CD4-positive, alpha-beta memory T cell (primary cell): ENCODE results near the gene HOXC4. TPM values are rescaled to one million over a fixed set of nuclear protein-coding genes. Genes with fewer than 3 reads are reported as not detected.

Source experiments
- CTCF ChIA-PET: fragments of 350-600 bp; sonication (Branson Sonifier 250); formaldehyde crosslinking; loops from one replicate; lab custom pipeline; 2021; ENCODE audit warnings: inconsistent platforms; ENCODE audit not compliant: partially characterized antibody; lab: Charles Lee
- POLR2A ChIA-PET: fragments of 350-600 bp; sonication (Branson Sonifier 250); formaldehyde crosslinking; loops from one replicate; lab custom pipeline; 2021; ENCODE audit not compliant: partially characterized antibody; lab: Charles Lee
- DNase-seq, 5 donors: peaks; one replicate each; pipeline versions ENCODE4 v3.0.0 to v3.0.0-alpha.2; 2020 to 2022; ENCODE audit warnings: mixed read lengths in 1 of 5
- H3K27ac ChIP-seq: one replicate; pipeline ENCODE4 v1.7.0; 2013; ENCODE audit warnings: low read depth, low read length
- H3K27me3 ChIP-seq: 2 replicates; pipeline ENCODE4 v1.7.0; 2013; ENCODE audit warnings: mild to moderate bottlenecking, low read length, moderate library complexity; ENCODE audit not compliant: insufficient read depth
- H3K36me3 ChIP-seq: 2 replicates; pipeline ENCODE4 v1.7.0; 2013; ENCODE audit warnings: mild to moderate bottlenecking, low read length, moderate library complexity; ENCODE audit not compliant: insufficient read depth
- H3K4me1 ChIP-seq: 2 replicates; pipeline ENCODE4 v1.7.0; 2013; ENCODE audit warnings: mild to moderate bottlenecking, low read length, moderate library complexity; ENCODE audit not compliant: insufficient read depth
- H3K4me3 ChIP-seq, 2 donors: one replicate each; pipeline ENCODE4 v1.7.0; 2013; ENCODE audit warnings: low read length in 2 of 2, mild to moderate bottlenecking in 1 of 2
- H3K9me3 ChIP-seq, 2 donors: one replicate each; pipeline ENCODE4 v1.7.0; 2013; ENCODE audit warnings: low read length in 2 of 2, control low read depth in 1 of 2; ENCODE audit not compliant: control insufficient read depth in 1 of 2
- H3K27ac Mint-ChIP-seq, 7 donors: one replicate each; pipeline ENCODE4 v1.8.0; 2020 to 2021; ENCODE audit warnings: mixed read lengths in 7 of 7, mild to moderate bottlenecking in 6 of 7, inconsistent platforms in 3 of 7, moderate library complexity in 3 of 7
- H3K27me3 Mint-ChIP-seq, 2 donors: one replicate each; pipeline ENCODE4 v1.8.0; 2020 to 2021; ENCODE audit warnings: mixed read lengths in 2 of 2
- H3K36me3 Mint-ChIP-seq, 2 donors: one replicate each; pipeline ENCODE4 v1.8.0; 2020 to 2021; ENCODE audit warnings: mixed read lengths in 2 of 2, inconsistent platforms in 1 of 2, mild to moderate bottlenecking in 1 of 2
- H3K4me1 Mint-ChIP-seq, 4 donors: one replicate each; pipeline ENCODE4 v1.8.0; 2020 to 2021; ENCODE audit warnings: mixed read lengths in 4 of 4, mild to moderate bottlenecking in 1 of 4
- H3K4me3 Mint-ChIP-seq, 8 donors: one replicate each; pipeline ENCODE4 v1.8.0; 2020 to 2021; ENCODE audit warnings: mixed read lengths in 8 of 8, mild to moderate bottlenecking in 7 of 8, moderate library complexity in 6 of 8, inconsistent platforms in 3 of 8
- H3K9me3 Mint-ChIP-seq, 8 donors: one replicate each; pipeline ENCODE4 v1.8.0; 2020 to 2021; ENCODE audit warnings: mixed read lengths in 8 of 8, mild to moderate bottlenecking in 5 of 8, inconsistent platforms in 3 of 8, moderate library complexity in 1 of 8
- intact Hi-C: fragments of 100-400 bp; cut with micrococcal nuclease; formaldehyde crosslinking; loops from one replicate; pipeline ENCODE4 v1.15.1; 2023
- polyA plus RNA-seq, 2 donors: library from polyadenylated mRNA; unstranded; fragments of 300-500 nt; fragmentation: Illumina TruSeq; gene quantifications; one replicate each; pipeline ENCODE4 v1.2.3, GENCODE V29; 2021
- total RNA-seq, 2 experiments: library from RNA; stranded (reverse); gene quantifications; one replicate each; pipeline ENCODE4 v1.2.3, GENCODE V29; 2021

The HOXC4 gene
- total RNA-seq (not detected), polyA plus RNA-seq (not detected)

GRCh38 chr12:54053751-54054741, at the start of gene HOXC4:
TSS of gene HOXC4 (plus strand) at chr12:54053835. CDS start at chr12:54053923, 88 bp downstream.
- intact Hi-C loops = no loop called here
- ChIA-PET POLR2A (interaction anchor here (0.9 kb wide), 1 partner anchor 13 kb away, joined by 5 read pairs; no protein-coding TSS in a partner anchor), CTCF (interaction anchor here (0.7 to 1.3 kb wide), 5 partner anchors 13 to 152 kb away, joined by 3 to 7 read pairs (median 3); partner anchors contain the start of gene HOXC5)
- H3K4me1 ChIP-seq = peaks cover 36% of the 10 kb centered on the region
- H3K4me3 Mint-ChIP-seq = peak within 1 kb of the TSS; percentile 71 to 85 (median 80)
- no peaks in the 10 kb centered on the region for H3K9me3 ChIP-seq
- H3K36me3 Mint-ChIP-seq = no peaks in the 10 kb centered on the region
- peaks cover 55% of the 10 kb centered on the region for H3K27me3 ChIP-seq
- H3K27ac ChIP-seq = no peak within 1 kb of the TSS
- H3K9me3 Mint-ChIP-seq = peaks cover 0 to 1% (median 0%) of the 10 kb centered on the region in 8 donors
- peaks cover 63 to 70% of the 10 kb centered on the region in 2 donors for H3K27me3 Mint-ChIP-seq
- H3K27ac Mint-ChIP-seq = peak within 1 kb of the TSS in 4 of 7 donors; percentile 54 to 71 (median 69)
- DNase-seq = no peak
- no peaks in the 10 kb centered on the region for H3K36me3 ChIP-seq
- peaks cover 12 to 41% (median 27%) of the 10 kb centered on the region in 4 donors for H3K4me1 Mint-ChIP-seq
- peak within 1 kb of the TSS in 1 of 2 donors; percentile 34 for H3K4me3 ChIP-seq

GRCh38 chr12:54004063-54004840, 49.4 kb upstream of the HOXC4 start:
- Histone ChIP-seq H3K4me3 (no peak overlapping the region), H3K27ac (no peak overlapping the region), H3K36me3 (no peaks in the 10 kb centered on the region), H3K27me3 (peaks cover 84% of the 10 kb centered on the region), H3K4me1 (peaks cover 22% of the 10 kb centered on the region), H3K9me3 (no peaks in the 10 kb centered on the region)
- Mint-ChIP-seq H3K36me3 (no peaks in the 10 kb centered on the region), H3K4me3 (no peak overlapping the region), H3K27ac (peak overlapping the region in 1 of 7 donors; percentile 0), H3K27me3 (peaks cover 66 to 82% of the 10 kb centered on the region in 2 donors), H3K9me3 (peaks cover 0 to 2% (median 0%) of the 10 kb centered on the region in 8 donors), H3K4me1 (peaks cover 10 to 36% (median 23%) of the 10 kb centered on the region in 4 donors)
- POLR2A ChIA-PET = interaction anchor here (1.2 kb wide), 1 partner anchor 188 kb away, joined by 3 read pairs; no protein-coding TSS in a partner anchor
- CTCF ChIA-PET = interaction anchor here (2.0 to 6.9 kb wide), 4 partner anchors 12 to 204 kb away, joined by 14 to 109 read pairs (median 98); partner anchors contain the start of gene SMUG1
- no peak for DNase-seq
- intact Hi-C loops = no loop called here

GRCh38 chr12:54004841-54005530, 48.6 kb upstream of the HOXC4 start:
- peak overlapping the region in 2 of 7 donors; percentile 5 to 58 for H3K27ac Mint-ChIP-seq
- Histone ChIP-seq H3K27me3 (peaks cover 85% of the 10 kb centered on the region), H3K4me1 (peaks cover 24% of the 10 kb centered on the region), H3K27ac (no peak overlapping the region), H3K4me3 (no peak overlapping the region), H3K9me3 (no peaks in the 10 kb centered on the region), H3K36me3 (no peaks in the 10 kb centered on the region)
- H3K9me3 Mint-ChIP-seq = peaks cover 0 to 2% (median 0%) of the 10 kb centered on the region in 8 donors
- H3K4me3 Mint-ChIP-seq = peak overlapping the region in 2 of 8 donors; percentile 23 to 35
- no peak for DNase-seq
- POLR2A ChIA-PET = interaction anchor here (1.2 kb wide), 1 partner anchor 187 kb away, joined by 9 read pairs; no protein-coding TSS in a partner anchor
- peaks cover 10 to 36% (median 23%) of the 10 kb centered on the region in 4 donors for H3K4me1 Mint-ChIP-seq
- peaks cover 65 to 85% of the 10 kb centered on the region in 2 donors for H3K27me3 Mint-ChIP-seq
- CTCF ChIA-PET = interaction anchor here (0.9 to 6.9 kb wide), 8 partner anchors 12 to 348 kb away, joined by 3 to 109 read pairs (median 23); partner anchors contain the start of gene SMUG1
- intact Hi-C loops = loop anchor here (5.0 kb wide), 1 partner anchor 372 kb away; no protein-coding TSS in a partner anchor
- no peaks in the 10 kb centered on the region for H3K36me3 Mint-ChIP-seq

GRCh38 chr12:54005531-54005852, 48.1 kb upstream of the HOXC4 start:
- Histone ChIP-seq H3K27me3 (peaks cover 84% of the 10 kb centered on the region), H3K27ac (no peak overlapping the region), H3K36me3 (no peaks in the 10 kb centered on the region), H3K4me3 (no peak overlapping the region), H3K4me1 (peaks cover 19% of the 10 kb centered on the region), H3K9me3 (no peaks in the 10 kb centered on the region)
- no peak for DNase-seq
- H3K4me1 Mint-ChIP-seq = peaks cover 9 to 38% (median 24%) of the 10 kb centered on the region in 4 donors
- no peaks in the 10 kb centered on the region for H3K36me3 Mint-ChIP-seq
- H3K4me3 Mint-ChIP-seq = peak overlapping the region in 5 of 8 donors; percentile 35 to 82 (median 74)
- peaks cover 68 to 86% of the 10 kb centered on the region in 2 donors for H3K27me3 Mint-ChIP-seq
- H3K27ac Mint-ChIP-seq = peak overlapping the region in 2 of 7 donors; percentile 5 to 58
- POLR2A ChIA-PET = interaction anchor here (1.0 to 4.2 kb wide), 3 partner anchors 9 to 186 kb away, joined by 5 to 19 read pairs (median 9); no protein-coding TSS in a partner anchor
- peaks cover 0 to 2% (median 0%) of the 10 kb centered on the region in 8 donors for H3K9me3 Mint-ChIP-seq
- CTCF ChIA-PET = interaction anchor here (0.6 to 6.9 kb wide), 11 partner anchors 11 to 348 kb away, joined by 3 to 109 read pairs (median 5); partner anchors contain the start of gene SMUG1
- intact Hi-C loops = loop anchor here (5.0 kb wide), 1 partner anchor 372 kb away; no protein-coding TSS in a partner anchor

- DNase-seq = peak; percentile 76 to 87 (median 80)
- H3K4me3 ChIP-seq = peak overlapping the region in 1 of 2 donors; percentile 44
- H3K36me3 Mint-ChIP-seq = no peaks in the 10 kb centered on the region
- peaks cover 9 to 42% (median 25%) of the 10 kb centered on the region in 4 donors for H3K4me1 Mint-ChIP-seq
- peaks cover 19% of the 10 kb centered on the region for H3K4me1 ChIP-seq
- peak overlapping the region; percentile 64 to 92 (median 79) for H3K4me3 Mint-ChIP-seq
- peaks cover 84% of the 10 kb centered on the region for H3K27me3 ChIP-seq
- intact Hi-C loops = loop anchor here (1.0 to 5.0 kb wide), 6 partner anchors 21 to 371 kb away; no protein-coding TSS in a partner anchor
- CTCF ChIA-PET = interaction anchor here (0.6 to 6.9 kb wide), 11 partner anchors 11 to 347 kb away, joined by 3 to 109 read pairs (median 5); partner anchors contain the start of gene SMUG1
- H3K27ac Mint-ChIP-seq = peak overlapping the region in 5 of 7 donors; percentile 5 to 58 (median 18)
- H3K9me3 ChIP-seq = no peaks in the 10 kb centered on the region
- no peak overlapping the region for H3K27ac ChIP-seq
- POLR2A ChIA-PET = interaction anchor here (1.0 to 4.2 kb wide), 4 partner anchors 9 to 201 kb away, joined by 3 to 19 read pairs (median 7); no protein-coding TSS in a partner anchor
- peaks cover 0 to 2% (median 0%) of the 10 kb centered on the region in 8 donors for H3K9me3 Mint-ChIP-seq
- no peaks in the 10 kb centered on the region for H3K36me3 ChIP-seq
- peaks cover 70 to 85% of the 10 kb centered on the region in 2 donors for H3K27me3 Mint-ChIP-seq
These were observed 47.6 kb upstream of the HOXC4 start for GRCh38 chr12:54005853-54006558.
